Activated CD8-positive, alpha-beta T cell treated with anti-CD3 and anti-CD28 coated beads for 36 hours (primary cell): Measurements from ENCODE around the gene SLC22A6. TPM values are rescaled to one million over a fixed set of nuclear protein-coding genes. Genes with fewer than 3 reads are reported as not detected.
"Not testable (repeated sequence)": the region's sequence is repeated elsewhere in the genome, so short reads cannot be mapped to it uniquely, and the experiment has no call there.

Experiments
- ATAC-seq: fragments of 200-7000 bp; cut with Tn5 transposase; one replicate; pipeline ENCODE4 v1.10.0; 2021; ENCODE audit warnings: mild to moderate bottlenecking, moderate library complexity
- CTCF ChIA-PET: fragments of 350-600 bp; sonication (Branson Sonifier 250); formaldehyde crosslinking; loops from one replicate; lab custom pipeline; 2021; ENCODE audit warnings: antibody characterized with exemption; lab: Charles Lee
- POLR2A ChIA-PET: fragments of 350-600 bp; sonication (Branson Sonifier 250); formaldehyde crosslinking; loops from one replicate; lab custom pipeline; 2021; ENCODE audit warnings: antibody characterized with exemption; lab: Charles Lee
- DNase-seq: peaks from one replicate; pipeline ENCODE4 v3.0.0-alpha.2; 2020
- H3K27ac Mint-ChIP-seq: one replicate; pipeline ENCODE4 v1.8.0; 2021; ENCODE audit warnings: mild to moderate bottlenecking, mixed read lengths
- H3K27me3 Mint-ChIP-seq: one replicate; pipeline ENCODE4 v1.8.0; 2021; ENCODE audit warnings: mixed read lengths
- H3K36me3 Mint-ChIP-seq: one replicate; pipeline ENCODE4 v1.8.0; 2021; ENCODE audit warnings: low read depth, mixed read lengths
- H3K4me1 Mint-ChIP-seq: one replicate; pipeline ENCODE4 v1.8.0; 2021; ENCODE audit warnings: low read depth, mixed read lengths
- H3K4me3 Mint-ChIP-seq: one replicate; pipeline ENCODE4 v1.8.0; 2021; ENCODE audit warnings: mild to moderate bottlenecking, moderate library complexity, mixed read lengths
- H3K9me3 Mint-ChIP-seq: one replicate; pipeline ENCODE4 v1.8.0; 2021; ENCODE audit warnings: mixed read lengths
- CTCF ChIP-seq: fragments of 200-600 bp; IDR thresholded peaks from one replicate; pipeline ENCODE4 v1.8.0; 2022; ENCODE audit warnings: antibody characterized with exemption, mild to moderate bottlenecking
- intact Hi-C: fragments of 100-400 bp; cut with micrococcal nuclease; formaldehyde crosslinking; loops from one replicate; pipeline ENCODE4 v1.10.0; 2022
- total RNA-seq, 2 experiments: library from RNA; stranded (reverse); gene quantifications; one replicate each; pipeline ENCODE4 v1.2.3, GENCODE V29; 2021

SLC22A6 gene
- total RNA-seq, 2 experiments from 2014 or later = not detected

DNA sequence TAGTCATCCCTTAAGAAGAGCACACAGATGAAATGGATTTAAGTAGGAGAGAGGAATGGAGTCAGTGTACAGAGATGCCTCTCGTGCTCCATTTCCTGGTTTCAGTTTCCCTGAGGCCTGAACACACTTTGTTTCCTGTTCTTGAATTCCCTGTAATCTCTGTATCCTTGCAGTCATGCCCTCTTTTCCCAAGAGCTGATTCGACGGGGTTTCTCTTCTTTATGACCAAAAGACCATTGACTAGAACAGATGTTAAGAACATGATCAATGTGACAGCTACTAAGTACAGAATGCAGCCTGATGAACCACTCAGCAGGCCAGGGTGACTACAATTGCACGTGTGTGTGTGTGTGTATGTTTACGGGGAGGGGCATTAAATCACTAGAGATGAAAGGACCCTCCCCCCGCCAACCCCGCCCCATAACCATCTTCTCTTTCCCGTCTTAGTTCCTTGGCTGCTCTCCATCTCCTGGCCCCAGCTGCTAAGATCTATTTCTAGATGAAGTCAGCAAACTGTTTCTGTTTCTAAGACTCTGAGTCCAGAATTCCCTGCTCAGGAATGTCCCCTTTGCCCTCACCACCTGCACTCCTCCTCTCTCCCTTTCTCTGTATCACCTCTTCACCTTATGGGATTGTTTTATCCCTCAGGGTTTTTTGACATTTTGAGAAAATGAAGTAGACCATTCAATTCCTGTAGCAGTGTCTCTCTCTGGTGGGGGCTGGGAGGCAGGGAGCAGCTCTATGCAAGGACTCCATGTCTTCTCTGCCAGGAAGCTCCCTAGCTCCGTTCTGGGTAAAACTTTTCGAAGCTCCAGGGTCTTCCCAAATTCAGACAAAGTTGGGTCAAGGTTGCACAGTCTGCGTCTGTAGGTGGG is 26.0 kb downstream of the SLC22A6 start:
- H3K27ac Mint-ChIP-seq = no peak overlapping the region
- no peak overlapping the region for H3K4me3 Mint-ChIP-seq
- intact Hi-C loops = no loop called here

DNA sequence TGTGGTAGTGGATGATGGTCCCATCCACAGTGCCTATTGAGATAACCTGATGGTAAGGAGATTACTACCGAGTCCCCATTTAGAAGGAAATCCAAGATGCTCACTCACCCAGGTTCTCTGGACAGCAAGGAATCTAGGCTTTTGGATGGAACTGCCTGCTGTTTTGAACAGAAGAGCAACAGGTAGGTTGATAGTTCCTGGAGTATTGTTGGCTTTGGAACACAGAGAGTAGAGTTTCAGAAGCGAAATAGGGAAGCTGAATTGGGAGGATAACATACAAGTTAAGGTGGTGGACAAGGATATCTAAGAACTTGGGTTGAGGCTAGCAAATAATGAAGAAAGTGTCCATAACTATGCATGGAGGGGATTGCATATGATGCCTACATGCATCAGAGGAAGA is 27.6 kb downstream of the SLC22A6 start:
- CTCF ChIA-PET = no interaction called here
- no peaks in the 10 kb centered on the region for H3K4me1 Mint-ChIP-seq
- no peak for TF ChIP-seq CTCF
- intact Hi-C loops = no loop called here
- H3K27ac Mint-ChIP-seq = no peak overlapping the region
- H3K27me3 Mint-ChIP-seq = peaks cover 7% of the 10 kb centered on the region
- DNase-seq (no peak), ATAC-seq (no peak)
- no peak overlapping the region for H3K4me3 Mint-ChIP-seq
- POLR2A ChIA-PET = no interaction called here
- no peaks in the 10 kb centered on the region for H3K9me3 Mint-ChIP-seq
- H3K36me3 Mint-ChIP-seq = no peaks in the 10 kb centered on the region

More for the DNA sequence above, 26.0 kb downstream of the SLC22A6 start:
- ChIA-PET CTCF (interaction anchor here (0.6 to 1.9 kb wide), 3 partner anchors 52 to 986 kb away, joined by 3 to 7 read pairs (median 4); no protein-coding TSS in a partner anchor), POLR2A (no interaction called here)
- DNase-seq (no peak), ATAC-seq (no peak)
- Mint-ChIP-seq H3K9me3 (no peaks in the 10 kb centered on the region), H3K4me1 (no peaks in the 10 kb centered on the region), H3K27me3 (peaks cover 6% of the 10 kb centered on the region), H3K36me3 (no peaks in the 10 kb centered on the region)
- no peak for TF ChIP-seq CTCF

- H3K4me3 Mint-ChIP-seq = no peak overlapping the region
- intact Hi-C loops = no loop called here
- H3K27me3 Mint-ChIP-seq = peaks cover 11% of the 10 kb centered on the region
- no peaks in the 10 kb centered on the region for H3K9me3 Mint-ChIP-seq
- no peaks in the 10 kb centered on the region for H3K4me1 Mint-ChIP-seq
- POLR2A ChIA-PET = no interaction called here
- TF ChIP-seq CTCF = no peak
- no peaks in the 10 kb centered on the region for H3K36me3 Mint-ChIP-seq
- H3K27ac Mint-ChIP-seq = no peak overlapping the region
- CTCF ChIA-PET = interaction anchor here (0.9 kb wide), 1 partner anchor 49 kb away, joined by 3 read pairs; no protein-coding TSS in a partner anchor
- no peak for ATAC-seq
- no peak for DNase-seq
Observed at GRCh38 chr11:62954478-62954877, 30.3 kb downstream of the SLC22A6 start.

- peaks cover 13% of the 10 kb centered on the region for H3K27me3 Mint-ChIP-seq
- H3K4me1 Mint-ChIP-seq = no peaks in the 10 kb centered on the region
- ATAC-seq (no peak), DNase-seq (no peak)
- no peaks in the 10 kb centered on the region for H3K9me3 Mint-ChIP-seq
- no peaks in the 10 kb centered on the region for H3K36me3 Mint-ChIP-seq
- no peak overlapping the region for H3K27ac Mint-ChIP-seq
- CTCF ChIA-PET = no interaction called here
- intact Hi-C loops = no loop called here
- no peak for TF ChIP-seq CTCF
- no peak overlapping the region for H3K4me3 Mint-ChIP-seq
- POLR2A ChIA-PET = no interaction called here
Observed at GRCh38 chr11:62953811-62954210, 31.0 kb downstream of the SLC22A6 start.

- TF ChIP-seq CTCF = no peak
- no peaks in the 10 kb centered on the region for H3K9me3 Mint-ChIP-seq
- ChIA-PET CTCF (interaction anchor here (1.1 kb wide), 1 partner anchor 87 kb away, joined by 3 read pairs; no protein-coding TSS in a partner anchor), POLR2A (no interaction called here)
- H3K27ac Mint-ChIP-seq = no peak overlapping the region
- H3K36me3 Mint-ChIP-seq = no peaks in the 10 kb centered on the region
- ATAC-seq (no peak), DNase-seq (no peak)
- H3K27me3 Mint-ChIP-seq = peaks cover 13% of the 10 kb centered on the region
- intact Hi-C loops = no loop called here
- no peaks in the 10 kb centered on the region for H3K4me1 Mint-ChIP-seq
- H3K4me3 Mint-ChIP-seq = no peak overlapping the region
Observed at GRCh38 chr11:62948765-62949320, 35.9 kb downstream of the SLC22A6 start.

DNA sequence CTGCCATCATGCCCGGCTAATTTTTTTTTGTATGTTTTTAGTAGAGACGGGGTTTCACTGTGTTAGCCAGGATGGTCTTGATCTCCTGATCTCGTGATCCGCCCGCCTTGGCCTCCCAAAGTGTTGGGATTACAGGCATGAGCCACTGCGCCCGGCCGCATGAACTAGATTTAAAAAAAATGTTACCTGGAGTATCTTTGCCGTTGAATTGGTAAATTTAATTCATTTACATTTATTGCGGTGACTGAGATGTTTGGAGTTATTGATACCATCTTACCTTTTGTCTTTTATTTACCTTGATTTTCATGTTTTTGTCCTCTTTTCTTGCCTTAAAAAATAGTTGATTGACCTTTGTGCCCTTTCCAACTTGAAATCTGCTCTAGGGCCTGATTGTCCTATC is 39.2 kb downstream of the SLC22A6 start:
- H3K4me3 Mint-ChIP-seq, DNase-seq, ATAC-seq, H3K27ac Mint-ChIP-seq, H3K4me1 Mint-ChIP-seq, POLR2A ChIA-PET, intact Hi-C loops, H3K27me3 Mint-ChIP-seq, H3K36me3 Mint-ChIP-seq, CTCF ChIA-PET, H3K9me3 Mint-ChIP-seq: not testable (repeated sequence)

DNA sequence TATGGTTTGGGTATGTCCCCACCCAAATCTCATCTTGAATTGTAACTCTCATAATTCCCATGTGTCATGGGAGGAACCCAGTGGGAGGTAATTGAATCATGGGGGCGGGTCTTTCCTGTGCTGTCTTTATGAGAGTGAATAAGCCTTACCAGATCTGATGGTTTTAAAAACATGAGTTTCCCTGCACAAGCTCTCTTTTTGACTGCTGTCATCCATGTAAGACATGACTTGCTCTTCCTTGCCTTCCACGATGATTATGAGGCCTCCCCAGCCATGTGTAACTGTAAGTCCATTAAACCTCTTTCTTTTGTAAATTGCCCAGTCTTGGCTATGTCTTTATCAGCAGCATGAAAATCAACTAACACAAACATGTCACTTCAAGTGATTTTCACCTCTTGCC is 47.2 kb downstream of the SLC22A6 start:
- POLR2A ChIA-PET, H3K4me3 Mint-ChIP-seq, H3K9me3 Mint-ChIP-seq, ATAC-seq, DNase-seq, H3K36me3 Mint-ChIP-seq, intact Hi-C loops, CTCF ChIA-PET, H3K27me3 Mint-ChIP-seq, H3K27ac Mint-ChIP-seq, H3K4me1 Mint-ChIP-seq: not testable (repeated sequence)
